ENCODE data around the gene PCAT6. TPM values are rescaled to one million over a fixed set of nuclear protein-coding genes. Genes with fewer than 3 reads are reported as not detected.

The PCAT6 gene
- total RNA-seq, 1 experiment from 2014 or later = 2.2 TPM

DNA sequence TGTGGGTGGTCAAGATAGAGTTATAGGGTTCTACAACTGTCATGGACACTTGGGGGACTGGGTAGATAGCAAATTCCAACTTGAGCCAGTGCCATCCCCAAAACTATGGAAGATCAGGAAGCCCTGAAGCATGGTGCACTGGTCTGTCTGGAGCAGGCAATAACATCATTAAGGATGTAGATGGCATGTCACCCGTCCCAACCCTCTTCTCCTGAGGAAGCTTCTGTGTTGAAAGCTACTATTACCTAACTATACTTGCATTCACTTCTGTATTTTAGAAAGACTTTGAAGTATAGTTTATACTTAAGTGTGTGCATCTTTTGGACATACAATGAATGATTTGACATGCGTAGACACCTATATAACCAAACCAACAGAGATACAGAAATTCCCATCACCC lies 45.3 kb downstream of the PCAT6 start:
- Histone ChIP-seq H3K4me1 (ENCODE audit: control insufficient read depth, insufficient read depth, low read length) (no peaks in the 10 kb centered on the region), H3K36me3 (ENCODE audit: control insufficient read depth, insufficient read depth, low read length) (no peaks in the 10 kb centered on the region; the same call in 1 of the 2 replicates), H3K4me3 (ENCODE audit: low read depth in 2 of 2, low read length in 2 of 2) (no peak overlapping the region), H3K27me3 (ENCODE audit: control insufficient read depth, insufficient read depth, low read length) (no peaks in the 10 kb centered on the region), H3K9me3 (ENCODE audit: control insufficient read depth, insufficient read depth, low read depth, low read length) (no peaks in the 10 kb centered on the region), H3K27ac (ENCODE audit: low read length) (no peak overlapping the region)
- intact Hi-C loops (cut with micrococcal nuclease; ENCODE audit: unreplicated experiment) = loop anchor here (10.0 kb wide), 1 partner anchor 101 kb away; no protein-coding TSS in a partner anchor
- TF ChIP-seq SIN3A (IDR thresholded peaks at IDR 0.05; ENCODE audit: borderline replicate concordance, insufficient read depth, low read depth, low read length) = no peak
- in situ Hi-C loops (cut with HindIII; ENCODE audit: low pct_unique_long_range_greater_than_20kb, low sequenced_read_pairs) = no loop called here
- DNase-seq (ENCODE audit: low read depth, low spot score) = no peak
- POLR2A ChIA-PET = no interaction called here
- no TSS peak for BruUV-seq (replicated peaks)
- CTCF ChIA-PET = no interaction called here
- ATAC-seq = no peak

DNA sequence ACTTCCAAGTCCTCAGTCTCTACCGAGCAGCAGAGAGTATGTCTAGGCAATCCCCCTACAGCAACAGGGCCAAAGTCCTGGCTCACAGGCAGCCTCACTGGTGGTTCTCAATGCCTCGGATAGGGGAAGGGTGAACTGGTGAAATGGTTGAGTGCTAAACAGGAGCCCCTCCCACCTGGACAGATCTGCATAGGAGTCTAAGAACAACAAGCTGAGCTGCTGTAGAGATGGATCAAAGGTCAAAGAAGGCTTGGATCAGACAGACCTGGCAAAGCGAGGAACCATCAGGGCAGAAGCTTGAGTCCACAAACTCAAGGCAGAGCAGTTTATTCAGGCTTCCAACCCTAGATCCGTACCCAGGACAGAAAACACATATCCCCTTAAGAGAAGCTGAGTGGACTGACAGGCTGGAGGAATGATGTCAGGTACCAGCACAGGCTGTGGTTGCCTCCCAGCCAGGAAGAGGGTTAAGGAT lies 46.4 kb downstream of the PCAT6 start:
- TF ChIP-seq, protein P1, sequence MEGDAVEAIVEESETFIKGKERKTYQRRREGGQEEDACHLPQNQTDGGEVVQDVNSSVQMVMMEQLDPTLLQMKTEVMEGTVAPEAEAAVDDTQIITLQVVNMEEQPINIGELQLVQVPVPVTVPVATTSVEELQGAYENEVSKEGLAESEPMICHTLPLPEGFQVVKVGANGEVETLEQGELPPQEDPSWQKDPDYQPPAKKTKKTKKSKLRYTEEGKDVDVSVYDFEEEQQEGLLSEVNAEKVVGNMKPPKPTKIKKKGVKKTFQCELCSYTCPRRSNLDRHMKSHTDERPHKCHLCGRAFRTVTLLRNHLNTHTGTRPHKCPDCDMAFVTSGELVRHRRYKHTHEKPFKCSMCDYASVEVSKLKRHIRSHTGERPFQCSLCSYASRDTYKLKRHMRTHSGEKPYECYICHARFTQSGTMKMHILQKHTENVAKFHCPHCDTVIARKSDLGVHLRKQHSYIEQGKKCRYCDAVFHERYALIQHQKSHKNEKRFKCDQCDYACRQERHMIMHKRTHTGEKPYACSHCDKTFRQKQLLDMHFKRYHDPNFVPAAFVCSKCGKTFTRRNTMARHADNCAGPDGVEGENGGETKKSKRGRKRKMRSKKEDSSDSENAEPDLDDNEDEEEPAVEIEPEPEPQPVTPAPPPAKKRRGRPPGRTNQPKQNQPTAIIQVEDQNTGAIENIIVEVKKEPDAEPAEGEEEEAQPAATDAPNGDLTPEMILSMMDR (IDR thresholded peaks at IDR 0.05) = no peak
- no peak for TF ChIP-seq TCF7L2 (IDR thresholded peaks at IDR 0.05; ENCODE audit: low read depth, low read length)
- no peak for TF ChIP-seq SIN3A (IDR thresholded peaks at IDR 0.05; ENCODE audit: borderline replicate concordance, insufficient read depth, low read depth, low read length)
- TF ChIP-seq POLR2AphosphoS5 (IDR thresholded peaks at IDR 0.05; ENCODE audit: low read depth, low read length) = no peak
- TF ChIP-seq, protein P2, sequence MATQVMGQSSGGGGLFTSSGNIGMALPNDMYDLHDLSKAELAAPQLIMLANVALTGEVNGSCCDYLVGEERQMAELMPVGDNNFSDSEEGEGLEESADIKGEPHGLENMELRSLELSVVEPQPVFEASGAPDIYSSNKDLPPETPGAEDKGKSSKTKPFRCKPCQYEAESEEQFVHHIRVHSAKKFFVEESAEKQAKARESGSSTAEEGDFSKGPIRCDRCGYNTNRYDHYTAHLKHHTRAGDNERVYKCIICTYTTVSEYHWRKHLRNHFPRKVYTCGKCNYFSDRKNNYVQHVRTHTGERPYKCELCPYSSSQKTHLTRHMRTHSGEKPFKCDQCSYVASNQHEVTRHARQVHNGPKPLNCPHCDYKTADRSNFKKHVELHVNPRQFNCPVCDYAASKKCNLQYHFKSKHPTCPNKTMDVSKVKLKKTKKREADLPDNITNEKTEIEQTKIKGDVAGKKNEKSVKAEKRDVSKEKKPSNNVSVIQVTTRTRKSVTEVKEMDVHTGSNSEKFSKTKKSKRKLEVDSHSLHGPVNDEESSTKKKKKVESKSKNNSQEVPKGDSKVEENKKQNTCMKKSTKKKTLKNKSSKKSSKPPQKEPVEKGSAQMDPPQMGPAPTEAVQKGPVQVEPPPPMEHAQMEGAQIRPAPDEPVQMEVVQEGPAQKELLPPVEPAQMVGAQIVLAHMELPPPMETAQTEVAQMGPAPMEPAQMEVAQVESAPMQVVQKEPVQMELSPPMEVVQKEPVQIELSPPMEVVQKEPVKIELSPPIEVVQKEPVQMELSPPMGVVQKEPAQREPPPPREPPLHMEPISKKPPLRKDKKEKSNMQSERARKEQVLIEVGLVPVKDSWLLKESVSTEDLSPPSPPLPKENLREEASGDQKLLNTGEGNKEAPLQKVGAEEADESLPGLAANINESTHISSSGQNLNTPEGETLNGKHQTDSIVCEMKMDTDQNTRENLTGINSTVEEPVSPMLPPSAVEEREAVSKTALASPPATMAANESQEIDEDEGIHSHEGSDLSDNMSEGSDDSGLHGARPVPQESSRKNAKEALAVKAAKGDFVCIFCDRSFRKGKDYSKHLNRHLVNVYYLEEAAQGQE (IDR thresholded peaks at IDR 0.05; ENCODE audit: insufficient read depth in 1 of 2, low read depth in 2 of 2, low read length in 1 of 2) = no peak
- Histone ChIP-seq H3K9me3 (ENCODE audit: control insufficient read depth, insufficient read depth, low read depth, low read length) (no peaks in the 10 kb centered on the region), H3K27me3 (ENCODE audit: control insufficient read depth, insufficient read depth, low read length) (no peaks in the 10 kb centered on the region; the same call in 1 of the 2 replicates), H3K27ac (ENCODE audit: low read length) (no peak overlapping the region), H3K4me3 (ENCODE audit: low read depth in 2 of 2, low read length in 2 of 2) (no peak overlapping the region), H3K36me3 (ENCODE audit: control insufficient read depth, insufficient read depth, low read length) (peaks cover 3% of the 10 kb centered on the region; the same call in 1 of the 2 replicates), H3K4me1 (ENCODE audit: control insufficient read depth, insufficient read depth, low read length) (no peaks in the 10 kb centered on the region)
- no peak for DNase-seq (ENCODE audit: low read depth, low spot score)
- no TSS peak for BruUV-seq (replicated peaks)
- ChIA-PET POLR2A (no interaction called here), CTCF (no interaction called here)
- in situ Hi-C loops (cut with HindIII; ENCODE audit: low pct_unique_long_range_greater_than_20kb, low sequenced_read_pairs) = no loop called here
- intact Hi-C loops (cut with micrococcal nuclease; ENCODE audit: unreplicated experiment) = loop anchor here (10.0 kb wide), 1 partner anchor 102 kb away; no protein-coding TSS in a partner anchor
- ATAC-seq = no peak

DNA sequence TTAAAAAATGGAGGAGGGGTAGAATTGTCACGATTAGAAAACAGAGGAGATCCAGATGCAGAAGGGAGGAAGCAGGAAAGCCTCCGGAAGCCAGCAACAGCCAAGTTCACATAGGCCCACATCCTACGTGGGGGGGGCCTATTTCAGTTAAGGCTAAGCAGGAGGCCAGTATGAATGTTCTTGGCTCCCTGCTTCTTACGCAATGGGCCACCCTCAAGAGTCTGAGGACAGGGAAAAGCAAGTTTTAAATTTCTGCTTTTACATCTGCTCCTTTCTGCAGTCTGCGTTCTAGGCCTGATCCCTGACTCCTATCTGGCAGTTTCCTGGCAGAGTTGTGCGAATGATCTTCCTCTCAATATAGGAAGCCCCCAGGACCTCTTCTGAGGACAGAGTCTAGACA lies 47.6 kb downstream of the PCAT6 start:
- intact Hi-C loops (cut with micrococcal nuclease; ENCODE audit: unreplicated experiment) = loop anchor here (10.0 kb wide), 1 partner anchor 104 kb away; no protein-coding TSS in a partner anchor
- POLR2A ChIA-PET = no interaction called here
- no TSS peak for BruUV-seq (replicated peaks)

More for the DNA sequence above, 47.6 kb downstream of the PCAT6 start:
- no peak for DNase-seq (ENCODE audit: low read depth, low spot score)
- no peak for ATAC-seq
- Histone ChIP-seq H3K27ac (ENCODE audit: low read length) (no peak overlapping the region), H3K36me3 (ENCODE audit: control insufficient read depth, insufficient read depth, low read length) (peaks cover 3% of the 10 kb centered on the region; the same call in 1 of the 2 replicates), H3K4me1 (ENCODE audit: control insufficient read depth, insufficient read depth, low read length) (no peaks in the 10 kb centered on the region), H3K4me3 (ENCODE audit: low read depth in 2 of 2, low read length in 2 of 2) (no peak overlapping the region), H3K27me3 (ENCODE audit: control insufficient read depth, insufficient read depth, low read length) (peaks cover 5% of the 10 kb centered on the region), H3K9me3 (ENCODE audit: control insufficient read depth, insufficient read depth, low read depth, low read length) (no peaks in the 10 kb centered on the region)
- CTCF ChIA-PET = no interaction called here
- TF ChIP-seq, protein P1 (IDR thresholded peaks at IDR 0.05) = no peak
- TF ChIP-seq POLR2AphosphoS5 (IDR thresholded peaks at IDR 0.05; ENCODE audit: low read depth, low read length) = no peak
- TF ChIP-seq TCF7L2 (IDR thresholded peaks at IDR 0.05; ENCODE audit: low read depth, low read length) = no peak
- TF ChIP-seq, protein P2 (IDR thresholded peaks at IDR 0.05; ENCODE audit: insufficient read depth in 1 of 2, low read depth in 2 of 2, low read length in 1 of 2) = no peak
- no peak for TF ChIP-seq SIN3A (IDR thresholded peaks at IDR 0.05; ENCODE audit: borderline replicate concordance, insufficient read depth, low read depth, low read length)
- in situ Hi-C loops (cut with HindIII; ENCODE audit: low pct_unique_long_range_greater_than_20kb, low sequenced_read_pairs) = no loop called here

Data from Panc1 (cell line).